Transverse colon (tissue), 3 donors: ENCODE measurements around the gene EYS.

Source experiments
- CTCF ChIP-seq, 5 experiments: fragments of 200-600 bp in 3 of 5; fragments of 450-650 bp in 2 of 5; sonication (generic) in 3 of 5; IDR thresholded peaks; 1 replicate in 2 of 5; 2 replicates in 3 of 5; pipeline ENCODE4 v1.5.1; 2016 to 2017; ENCODE audit warnings: antibody characterized with exemption in 5 of 5, inconsistent platforms in 3 of 5, mild to moderate bottlenecking in 2 of 5, moderate library complexity in 1 of 5
- POLR2A ChIP-seq: fragments of 450-650 bp; IDR thresholded peaks from one replicate; pipeline ENCODE4 v1.6.1; 2016; ENCODE audit warnings: antibody characterized with exemption, mild to moderate bottlenecking, moderate library complexity

GRCh38 chr6:64224819-64225218, 1482.2 kb downstream of the EYS start:
- no peak for TF ChIP-seq CTCF (IDR thresholded peaks at IDR 0.05)
- no peak for TF ChIP-seq POLR2A
